T-cell (primary cell): ENCODE results near the gene MORC1. TPM values are rescaled to one million over a fixed set of nuclear protein-coding genes. Genes with fewer than 3 reads are reported as not detected.

Experiments used
- ATAC-seq, 4 experiments: fragments of 200-7000 bp in 3 of 4; fragments of 150-1000 bp in 1 of 4; cut with Tn5 transposase; replicated peaks in 1 of 4; 1 replicate in 3 of 4; 2 replicates in 1 of 4; pipeline ENCODE4 v1.10.0; 2021; ENCODE audit warnings: moderate library complexity in 3 of 4, mild to moderate bottlenecking in 2 of 4, moderate number of reproducible peaks in 1 of 4
- CTCF ChIA-PET, 2 donors: fragments of 300-600 bp; sonication (Branson Sonifier 250); formaldehyde crosslinking; loops; one replicate each; lab custom pipeline; 2022; ENCODE audit warnings: antibody characterized with exemption in 2 of 2; lab: Charles Lee
- POLR2A ChIA-PET, 2 donors: fragments of 300-600 bp; sonication (Branson Sonifier 250); formaldehyde crosslinking; loops; one replicate each; lab custom pipeline; 2022; ENCODE audit warnings: antibody characterized with exemption in 2 of 2; lab: Charles Lee
- DNase-seq, 35 experiments: peaks; one replicate each; pipeline versions ENCODE4 v3.0.0 to v3.0.0-alpha.2; 2013 to 2023
- H3K27ac ChIP-seq: one replicate; pipeline ENCODE4 v1.5.1; 2013; ENCODE audit warnings: low read length
- H3K27me3 ChIP-seq, 2 experiments: replicated peaks in 1 of 2; 1 replicate in 1 of 2; 2 replicates in 1 of 2; pipeline versions ENCODE4 v1.6.1 to v1.7.0; 2013; ENCODE audit warnings: low read length in 1 of 2, mixed read lengths in 1 of 2; ENCODE audit not compliant: control insufficient read depth in 2 of 2, insufficient read depth in 2 of 2; ENCODE audit errors: extremely low read depth in 1 of 2
- H3K36me3 ChIP-seq, 2 donors: 1 replicate in 1 of 2; 2 replicates in 1 of 2; pipeline versions ENCODE4 v1.6.1 to v1.7.0; 2013; ENCODE audit warnings: low read length in 1 of 2; ENCODE audit not compliant: control insufficient read depth in 2 of 2, insufficient read depth in 1 of 2; ENCODE audit errors: extremely low read depth in 1 of 2
- H3K4me1 ChIP-seq, 2 experiments: 1 replicate in 1 of 2; 2 replicates in 1 of 2; pipeline versions ENCODE4 v1.6.1 to v1.7.0; 2013; ENCODE audit warnings: low read length in 2 of 2, mixed read lengths in 1 of 2; ENCODE audit not compliant: insufficient read depth in 2 of 2, control insufficient read depth in 1 of 2; ENCODE audit errors: extremely low read depth in 1 of 2
- H3K4me3 ChIP-seq, 2 donors: 1 replicate in 1 of 2; 2 replicates in 1 of 2; pipeline versions ENCODE4 v1.5.1 to v1.7.0; 2013; ENCODE audit warnings: mild to moderate bottlenecking in 2 of 2, low read length in 1 of 2, moderate library complexity in 1 of 2; ENCODE audit not compliant: control insufficient read depth in 1 of 2; ENCODE audit errors: extremely low read depth in 1 of 2
- H3K9me3 ChIP-seq: 2 replicates; pipeline ENCODE4 v1.7.0; 2013
- H3K27ac Mint-ChIP-seq, 2 donors: one replicate each; pipeline ENCODE4 v1.8.0; 2020 to 2021; ENCODE audit warnings: mild to moderate bottlenecking in 2 of 2, mixed read lengths in 2 of 2
- H3K27me3 Mint-ChIP-seq, 2 donors: one replicate each; pipeline ENCODE4 v1.8.0; 2021 to 2022; ENCODE audit warnings: mixed read lengths in 2 of 2
- H3K36me3 Mint-ChIP-seq: one replicate; pipeline ENCODE4 v1.8.0; 2021; ENCODE audit warnings: mixed read lengths
- H3K4me1 Mint-ChIP-seq, 3 donors: one replicate each; pipeline ENCODE4 v1.8.0; 2020 to 2022; ENCODE audit warnings: mixed read lengths in 3 of 3, mild to moderate bottlenecking in 1 of 3
- H3K4me3 Mint-ChIP-seq, 3 donors: one replicate each; pipeline ENCODE4 v1.8.0; 2020 to 2022; ENCODE audit warnings: mild to moderate bottlenecking in 3 of 3, mixed read lengths in 3 of 3, moderate library complexity in 3 of 3
- H3K9me3 Mint-ChIP-seq, 3 donors: one replicate each; pipeline ENCODE4 v1.8.0; 2020 to 2022; ENCODE audit warnings: mixed read lengths in 3 of 3
- WGBS: methylation state at CpG from one replicate; pipeline ENCODE4 v1.1.5; 2013; ENCODE audit warnings: missing lambda C conversion rate; ENCODE audit not compliant: insufficient coverage; 5-methylcytosine and 5-hydroxymethylcytosine counted together
- total RNA-seq, 35 experiments: library from RNA in 6 of 35; stranded (reverse) in 6 of 35; fragments of 120-200 nt in 1 of 35; gene quantifications; one replicate each; pipeline versions ENCODE4 v1.2.1 to v1.2.4 and lab custom pipeline; 2013 to 2026

Gene MORC1
- total RNA-seq, 5 donors from 2014 or later (not counting 1 experiment from before 2014, with no cell fraction given): not detected

GRCh38 chr3:109057616-109058015, 60.3 kb downstream of the MORC1 start:
- CTCF ChIA-PET: no interaction called here
- DNase-seq: no peak
- H3K27ac Mint-ChIP-seq: no peak overlapping the region
- peaks cover 3% of the 10 kb centered on the region for H3K36me3 Mint-ChIP-seq
- H3K27me3 Mint-ChIP-seq: peaks cover 14 to 22% of the 10 kb centered on the region in 2 donors
- H3K4me3 ChIP-seq: no peak overlapping the region
- H3K4me1 ChIP-seq: no peaks in the 10 kb centered on the region
- WGBS: no CpG with 5 or more reads among the region's 3 CpGs
- peaks cover 0 to 6% (median 5%) of the 10 kb centered on the region in 3 donors for H3K4me1 Mint-ChIP-seq
- no peaks in the 10 kb centered on the region for H3K36me3 ChIP-seq
- H3K9me3 Mint-ChIP-seq: no peaks in the 10 kb centered on the region
- ATAC-seq: no peak
- H3K9me3 ChIP-seq: no peaks in the 10 kb centered on the region
- H3K27ac ChIP-seq: no peak overlapping the region
- no peak overlapping the region for H3K4me3 Mint-ChIP-seq
- POLR2A ChIA-PET: interaction anchor here in 1 of 2 donors (0.6 kb wide), 1 partner anchor 449 kb away, joined by 4 read pairs; no protein-coding TSS in a partner anchor
- peaks cover 0 to 2% of the 10 kb centered on the region in 2 experiments for H3K27me3 ChIP-seq

- H3K27me3 ChIP-seq: peaks cover 0 to 2% of the 10 kb centered on the region in 2 experiments
- no peak overlapping the region for H3K4me3 ChIP-seq
- no peaks in the 10 kb centered on the region for H3K4me1 ChIP-seq
- H3K36me3 ChIP-seq: no peaks in the 10 kb centered on the region
- Mint-ChIP-seq H3K36me3 (peaks cover 3% of the 10 kb centered on the region), H3K4me3 (no peak overlapping the region), H3K4me1 (peaks cover 0 to 6% (median 5%) of the 10 kb centered on the region in 3 donors), H3K27me3 (peaks cover 14 to 22% of the 10 kb centered on the region in 2 donors), H3K9me3 (no peaks in the 10 kb centered on the region), H3K27ac (no peak overlapping the region)
- H3K27ac ChIP-seq: no peak overlapping the region
- ChIA-PET CTCF (no interaction called here), POLR2A (no interaction called here)
- DNase-seq: no peak
- no peak for ATAC-seq
- 100% methylated on average over 1 of the region's 3 CpGs for WGBS
- no peaks in the 10 kb centered on the region for H3K9me3 ChIP-seq
Measured at GRCh38 chr3:109057056-109057455, 60.9 kb downstream of the MORC1 start.

- Histone ChIP-seq H3K4me3 (no peak overlapping the region), H3K36me3 (no peaks in the 10 kb centered on the region), H3K27me3 (no peaks in the 10 kb centered on the region), H3K9me3 (no peaks in the 10 kb centered on the region), H3K27ac (no peak overlapping the region), H3K4me1 (no peaks in the 10 kb centered on the region)
- no peak overlapping the region for H3K4me3 Mint-ChIP-seq
- POLR2A ChIA-PET: no interaction called here
- 40% methylated on average over 1 of the region's 3 CpGs for WGBS
- ATAC-seq: no peak
- CTCF ChIA-PET: no interaction called here
- peak in 8 of 35 experiments; percentile 1 to 39 (median 4) for DNase-seq
- H3K27ac Mint-ChIP-seq: no peak overlapping the region
- no peaks in the 10 kb centered on the region for H3K4me1 Mint-ChIP-seq
- H3K36me3 Mint-ChIP-seq: peaks cover 3% of the 10 kb centered on the region
- peaks cover 0 to under 1% of the 10 kb centered on the region in 2 donors for H3K27me3 Mint-ChIP-seq
- H3K9me3 Mint-ChIP-seq: no peaks in the 10 kb centered on the region
Measured at GRCh38 chr3:109050591-109051167, 67.3 kb downstream of the MORC1 start.

- no peaks in the 10 kb centered on the region for H3K27me3 Mint-ChIP-seq
- no peaks in the 10 kb centered on the region for H3K36me3 Mint-ChIP-seq
- no peaks in the 10 kb centered on the region for H3K36me3 ChIP-seq
- no peaks in the 10 kb centered on the region for H3K27me3 ChIP-seq
- no peaks in the 10 kb centered on the region for H3K4me1 Mint-ChIP-seq
- no peaks in the 10 kb centered on the region for H3K9me3 ChIP-seq
- no peak for DNase-seq
- CTCF ChIA-PET: interaction anchor here in 1 of 2 donors (0.5 kb wide), 1 partner anchor 1277 kb away, joined by 3 read pairs; no protein-coding TSS in a partner anchor
- H3K4me3 ChIP-seq: no peak overlapping the region
- no peak overlapping the region for H3K27ac ChIP-seq
- no peak overlapping the region for H3K4me3 Mint-ChIP-seq
- H3K4me1 ChIP-seq: no peaks in the 10 kb centered on the region
- POLR2A ChIA-PET: interaction anchor here in 1 of 2 donors (0.6 kb wide), 1 partner anchor 595 kb away, joined by 3 read pairs; no protein-coding TSS in a partner anchor
- H3K9me3 Mint-ChIP-seq: no peaks in the 10 kb centered on the region
- no peak for ATAC-seq
- no CpG with 5 or more reads among the region's 2 CpGs for WGBS
- H3K27ac Mint-ChIP-seq: no peak overlapping the region
Measured at GRCh38 chr3:109047366-109047765, 70.6 kb downstream of the MORC1 start.

GRCh38 chr3:109045271-109046040, 72.5 kb downstream of the MORC1 start:
- no peaks in the 10 kb centered on the region for H3K36me3 ChIP-seq
- ChIA-PET POLR2A (no interaction called here), CTCF (no interaction called here)
- Mint-ChIP-seq H3K4me3 (no peak overlapping the region), H3K9me3 (no peaks in the 10 kb centered on the region), H3K4me1 (no peaks in the 10 kb centered on the region), H3K27me3 (no peaks in the 10 kb centered on the region), H3K27ac (no peak overlapping the region), H3K36me3 (no peaks in the 10 kb centered on the region)
- WGBS: 78% methylated on average over 3 of the region's 6 CpGs
- DNase-seq (no peak), ATAC-seq (no peak)
- H3K4me1 ChIP-seq: no peaks in the 10 kb centered on the region
- H3K9me3 ChIP-seq: no peaks in the 10 kb centered on the region
- H3K27ac ChIP-seq: no peak overlapping the region
- H3K4me3 ChIP-seq: no peak overlapping the region
- no peaks in the 10 kb centered on the region for H3K27me3 ChIP-seq

GRCh38 chr3:109035082-109035481, 82.9 kb downstream of the MORC1 start:
- Mint-ChIP-seq H3K9me3 (no peaks in the 10 kb centered on the region), H3K27me3 (peaks cover 11 to 24% of the 10 kb centered on the region in 2 donors), H3K27ac (no peak overlapping the region), H3K4me1 (no peaks in the 10 kb centered on the region), H3K36me3 (no peaks in the 10 kb centered on the region), H3K4me3 (no peak overlapping the region)
- Histone ChIP-seq H3K36me3 (no peaks in the 10 kb centered on the region), H3K4me1 (no peaks in the 10 kb centered on the region), H3K27me3 (no peaks in the 10 kb centered on the region), H3K27ac (no peak overlapping the region), H3K4me3 (no peak overlapping the region), H3K9me3 (no peaks in the 10 kb centered on the region)
- CTCF ChIA-PET: interaction anchor here in 1 of 2 donors (1.4 kb wide), 1 partner anchor 11 kb away, joined by 8 read pairs; no protein-coding TSS in a partner anchor
- ATAC-seq: no peak
- no CpG with 5 or more reads among the region's 1 CpG for WGBS
- POLR2A ChIA-PET: no interaction called here
- DNase-seq: no peak
